ENCODE results near the gene PFN3.

Gene PFN3

GRCh38 chr5:177442066-177442826 is 41.8 kb upstream of the PFN3 start:
- TF ChIP-seq CTCF (IDR thresholded peaks at IDR 0.05; ENCODE audit: low read depth, low read length, missing control alignments), result no peak
- H3K4me3 ChIP-seq (ENCODE audit: low read depth, low read length), result no peak overlapping the region
- no peak for DNase-seq (ENCODE audit: low read depth)

DNA sequence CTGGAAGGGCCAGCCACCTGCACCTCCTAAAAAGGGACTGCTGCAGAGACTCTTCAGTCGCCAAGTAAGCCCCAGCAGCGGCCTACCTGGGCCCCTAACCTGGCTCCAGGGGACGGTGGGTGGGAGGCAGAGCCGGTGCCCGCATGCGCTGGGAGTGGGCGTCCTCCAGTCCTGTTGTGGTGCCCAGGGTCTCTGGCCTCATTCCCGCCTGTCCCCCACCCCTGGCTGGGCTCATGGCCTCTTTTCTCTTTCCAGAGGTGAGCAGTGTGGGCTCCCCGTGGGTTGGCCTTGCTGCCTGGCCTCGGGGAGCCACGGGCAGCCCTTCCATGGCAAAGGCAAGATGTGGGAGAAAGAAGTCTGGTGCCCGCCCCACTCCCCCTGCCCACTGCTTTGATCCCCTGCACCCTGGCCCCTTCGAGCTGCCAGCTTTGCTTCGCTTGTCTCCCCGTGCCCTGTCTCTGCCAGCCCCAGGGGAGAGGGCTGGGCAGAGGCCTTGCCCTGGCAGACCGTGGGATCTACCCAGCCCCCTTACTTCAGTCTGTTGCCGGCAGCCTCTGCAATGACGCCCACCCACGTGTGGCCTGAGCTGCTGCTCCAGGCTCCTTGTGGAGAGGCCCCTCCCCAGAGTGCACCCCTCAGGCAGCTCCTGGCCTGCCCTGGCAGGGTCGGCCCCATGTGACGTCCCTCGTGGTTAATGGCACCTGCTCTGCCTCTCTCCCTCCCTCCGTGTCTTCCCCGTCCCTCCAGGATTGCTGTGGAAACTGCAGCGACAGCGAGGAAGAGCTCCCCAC is 40.7 kb upstream of the PFN3 start:
- no peak for TF ChIP-seq CTCF (IDR thresholded peaks at IDR 0.05; ENCODE audit: low read depth, low read length, missing control alignments)
- H3K4me3 ChIP-seq (ENCODE audit: low read depth, low read length), result no peak overlapping the region
- DNase-seq (ENCODE audit: low read depth), result no peak

DNA sequence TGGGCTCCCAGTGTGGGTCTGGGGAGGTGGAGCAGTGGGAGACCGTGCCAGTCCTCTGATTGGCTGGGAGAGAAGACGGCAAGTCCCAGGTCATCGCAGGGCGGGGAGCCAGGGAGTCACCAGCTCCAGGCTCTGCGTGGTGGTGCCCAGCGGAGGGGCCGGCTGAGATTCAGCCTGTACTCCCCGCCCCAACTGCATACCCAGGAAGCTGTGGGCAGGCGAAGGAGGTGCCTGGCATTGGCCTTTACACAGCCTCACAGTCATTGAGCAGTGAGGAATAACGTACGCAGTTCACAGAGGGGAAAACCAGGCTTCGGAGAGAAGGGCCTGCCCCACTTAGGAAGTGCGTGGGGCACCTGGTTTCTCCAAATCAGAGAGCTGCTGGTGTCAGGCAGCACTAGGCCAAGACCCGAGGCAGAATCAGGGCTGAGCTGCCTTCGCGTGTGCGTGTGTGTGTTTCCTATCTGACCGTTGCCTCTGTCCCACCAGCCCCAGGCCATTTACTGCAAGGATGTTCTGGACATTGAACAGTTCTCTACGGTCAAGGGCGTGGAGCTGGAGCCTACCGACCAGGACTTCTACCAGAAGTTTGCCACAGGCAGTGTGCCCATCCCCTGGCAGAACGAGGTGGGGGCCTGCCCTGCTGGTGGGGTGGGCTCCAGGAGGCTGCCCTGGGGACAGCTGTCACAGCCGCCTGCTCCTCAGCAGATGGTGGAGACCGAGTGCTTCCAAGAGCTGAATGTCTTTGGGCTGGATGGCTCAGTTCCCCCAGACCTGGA is 39.9 kb upstream of the PFN3 start:
- TF ChIP-seq CTCF (IDR thresholded peaks at IDR 0.05; ENCODE audit: low read depth, low read length, missing control alignments), result no peak
- H3K4me3 ChIP-seq (ENCODE audit: low read depth, low read length), result no peak overlapping the region
- no peak for DNase-seq (ENCODE audit: low read depth)

DNA sequence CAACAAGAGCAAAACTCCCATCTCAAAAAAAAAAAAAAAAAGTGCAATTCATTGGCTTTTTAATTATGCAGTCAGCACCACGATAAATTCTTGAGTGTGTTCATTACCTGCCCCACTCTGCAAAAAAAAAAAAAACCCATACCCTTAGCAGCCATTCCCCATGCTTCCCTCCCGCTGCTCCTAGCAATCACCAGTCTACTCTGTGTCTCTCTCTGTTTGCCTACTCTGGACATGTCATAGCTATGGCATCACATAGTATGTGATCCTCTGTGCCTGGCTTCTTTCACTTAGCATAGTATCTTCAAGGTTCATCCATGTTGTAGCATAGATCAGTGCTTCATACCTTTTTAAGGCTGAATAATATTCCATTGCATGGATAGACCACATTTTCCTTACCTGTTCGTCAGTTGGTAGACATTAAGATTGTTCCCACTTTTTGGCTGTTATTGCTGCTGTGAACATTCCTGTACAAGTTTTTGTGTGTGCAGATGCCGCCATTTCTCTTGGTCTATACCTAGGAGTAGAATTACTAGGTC is 39.1 kb upstream of the PFN3 start:
- DNase-seq (ENCODE audit: low read depth), result no peak
- no peak for TF ChIP-seq CTCF (IDR thresholded peaks at IDR 0.05; ENCODE audit: low read depth, low read length, missing control alignments)

DNA sequence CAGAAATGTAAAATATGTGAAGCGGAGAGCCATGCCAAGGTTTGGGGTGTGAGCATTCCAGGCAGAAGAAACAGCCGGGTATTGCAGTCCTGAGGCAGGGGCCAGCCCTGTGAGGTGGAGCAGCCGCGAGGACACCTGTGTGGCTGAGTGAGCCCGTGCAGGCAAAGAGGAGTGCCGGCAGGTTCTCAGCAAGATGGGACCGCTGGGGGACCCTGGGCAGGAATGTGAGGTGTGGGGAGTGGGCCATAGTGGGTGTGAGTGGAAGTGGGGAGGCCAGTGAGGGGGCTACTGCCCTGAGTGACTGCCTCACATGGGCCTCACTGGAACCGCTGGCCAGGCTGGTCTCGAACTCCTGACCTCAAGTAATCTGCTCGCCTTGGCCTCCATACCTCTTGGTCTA is 38.0 kb upstream of the PFN3 start:
- H3K4me3 ChIP-seq (ENCODE audit: low read depth, low read length), result no peak overlapping the region

More for the DNA sequence above, 39.1 kb upstream of the PFN3 start:
- H3K4me3 ChIP-seq (ENCODE audit: low read depth, low read length), result no peak overlapping the region

More for the DNA sequence above, 38.0 kb upstream of the PFN3 start:
- no peak for TF ChIP-seq CTCF (IDR thresholded peaks at IDR 0.05; ENCODE audit: low read depth, low read length, missing control alignments)
- DNase-seq (ENCODE audit: low read depth), result no peak
